GM12891 (cell line): ENCODE data around the gene CSTPP1.

Experiments
- PAX5 ChIP-seq: IDR thresholded peaks from 2 replicates; pipeline ENCODE4 v1.6.1; 2011; ENCODE audit warnings: low read length, moderate library complexity, mild to moderate bottlenecking; ENCODE audit not compliant: insufficient read depth, severe bottlenecking
- POLR2A ChIP-seq: IDR thresholded peaks from 2 replicates; pipeline ENCODE4 v1.6.1; 2011; ENCODE audit warnings: low read depth, low read length, control low read depth
- POLR2AphosphoS5 ChIP-seq: IDR thresholded peaks from 2 replicates; pipeline ENCODE4 v1.6.1; 2011; ENCODE audit warnings: low read depth, low read length, control low read depth
- SPI1 ChIP-seq: IDR thresholded peaks from 2 replicates; pipeline ENCODE4 v1.6.1; 2011; ENCODE audit warnings: low read depth, low read length, control low read depth
- TAF1 ChIP-seq: IDR thresholded peaks from 2 replicates; pipeline ENCODE4 v1.6.1; 2011; ENCODE audit warnings: low read depth, low read length, control low read depth

DNA sequence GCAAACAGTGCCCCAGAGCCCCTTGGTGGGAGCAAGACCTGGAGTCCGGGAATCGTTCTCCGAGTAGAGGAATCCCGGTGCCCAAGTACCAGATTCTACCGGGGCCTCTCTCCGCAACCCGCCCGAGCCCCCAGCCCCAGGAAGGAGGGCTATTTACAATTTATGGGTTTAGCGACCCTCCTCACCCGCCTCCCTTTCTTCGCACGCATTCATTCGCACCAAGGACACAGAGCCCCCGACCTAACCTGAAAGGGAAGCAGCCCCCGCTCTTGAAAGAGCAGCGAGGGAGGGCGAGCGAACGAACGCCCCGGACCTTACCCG is 18.8 kb upstream of the CSTPP1 start:
- TF ChIP-seq POLR2AphosphoS5 (no peak), TAF1 (no peak), POLR2A (no peak), PAX5 (no peak), SPI1 (no peak)
